ENCODE measurements around the gene WWOX. TPM values are rescaled to one million over a fixed set of nuclear protein-coding genes. Genes with fewer than 3 reads are reported as not detected.

Gene WWOX
- total RNA-seq, 6 experiments from 2014 or later = 13.0 to 24.3 (median 16.5) TPM

DNA sequence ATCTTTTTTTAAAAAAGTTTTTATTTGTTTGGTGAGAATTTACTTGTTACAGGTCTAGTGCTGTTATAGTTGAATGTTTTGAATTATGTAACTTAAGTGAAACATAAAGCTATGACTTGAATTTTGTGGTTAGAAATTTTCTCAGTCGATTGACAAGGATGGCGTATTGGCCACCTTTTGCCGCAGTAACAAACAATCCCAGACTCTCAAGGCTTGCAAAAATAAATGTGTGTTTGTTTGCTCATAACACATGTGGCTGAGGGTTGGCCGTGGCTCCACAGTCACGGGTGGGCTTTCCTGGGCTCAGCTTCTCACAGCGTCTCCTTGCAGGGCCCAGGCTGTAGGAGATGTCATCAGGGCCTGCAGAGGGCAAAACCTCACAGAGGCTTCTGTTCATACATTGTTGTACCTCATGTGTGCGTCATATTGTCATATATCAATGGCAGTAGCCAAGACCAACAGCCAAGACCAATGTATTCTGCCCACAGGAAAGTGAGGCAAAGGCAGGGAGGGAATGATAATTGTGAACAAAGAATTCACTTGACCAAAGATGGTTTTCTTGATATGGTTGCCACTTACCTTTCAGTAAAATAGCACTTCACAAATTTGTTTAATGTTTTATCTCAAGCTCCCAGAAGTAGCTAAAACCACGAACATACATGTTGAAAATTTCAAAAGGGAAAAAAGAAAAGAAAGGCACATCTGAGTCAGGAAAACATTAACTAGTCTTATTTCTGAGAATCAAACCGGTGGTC lies 93.5 kb downstream of the WWOX start:
- no peaks in the 10 kb centered on the region for H3K4me1 ChIP-seq
- 65% methylated on average over 9 of the region's 9 CpGs for WGBS (ENCODE audit: insufficient coverage, low coverage, low lambda C conversion rate, missing lambda C conversion rate)
- ATAC-seq = no peak
- intact Hi-C loops (cut with DNase I) = no loop called here
- no peak for DNase-seq
- no peak overlapping the region for H3K4me3 ChIP-seq
- no peaks in the 10 kb centered on the region for H3K27me3 ChIP-seq
- H3K9me3 ChIP-seq = no peaks in the 10 kb centered on the region
- no peak overlapping the region for H3K27ac ChIP-seq
- H3K36me3 ChIP-seq = no peaks in the 10 kb centered on the region
- TF ChIP-seq POLR2A (IDR thresholded peaks at IDR 0.05) (no peak), CTCF (IDR thresholded peaks at IDR 0.05) (no peak)

GRCh38 chr16:78194948-78195347 lies 95.5 kb downstream of the WWOX start:
- Histone ChIP-seq H3K4me1 (no peaks in the 10 kb centered on the region), H3K27ac (no peak overlapping the region), H3K36me3 (no peaks in the 10 kb centered on the region), H3K9me3 (no peaks in the 10 kb centered on the region), H3K4me3 (no peak overlapping the region), H3K27me3 (no peaks in the 10 kb centered on the region)
- DNase-seq (no peak), ATAC-seq (no peak)
- WGBS (ENCODE audit: insufficient coverage, low coverage, low lambda C conversion rate, missing lambda C conversion rate) = 100% methylated on average over 3 of the region's 3 CpGs
- TF ChIP-seq CTCF (IDR thresholded peaks at IDR 0.05) (no peak), POLR2A (IDR thresholded peaks at IDR 0.05) (no peak)
- intact Hi-C loops (cut with DNase I) = no loop called here

- no peak overlapping the region for H3K27ac ChIP-seq
- ATAC-seq (no peak), DNase-seq (no peak)
- H3K4me3 ChIP-seq = no peak overlapping the region
- intact Hi-C loops (cut with DNase I) = no loop called here
- no peaks in the 10 kb centered on the region for H3K9me3 ChIP-seq
- WGBS (ENCODE audit: insufficient coverage, low coverage, low lambda C conversion rate, missing lambda C conversion rate) = 58% methylated on average over 4 of the region's 4 CpGs
- H3K4me1 ChIP-seq = no peaks in the 10 kb centered on the region
- H3K27me3 ChIP-seq = no peaks in the 10 kb centered on the region
- H3K36me3 ChIP-seq = no peaks in the 10 kb centered on the region
- TF ChIP-seq POLR2A (IDR thresholded peaks at IDR 0.05) (no peak), CTCF (IDR thresholded peaks at IDR 0.05) (no peak)
Measured at GRCh38 chr16:78195797-78196196, 96.3 kb downstream of the WWOX start.

DNA sequence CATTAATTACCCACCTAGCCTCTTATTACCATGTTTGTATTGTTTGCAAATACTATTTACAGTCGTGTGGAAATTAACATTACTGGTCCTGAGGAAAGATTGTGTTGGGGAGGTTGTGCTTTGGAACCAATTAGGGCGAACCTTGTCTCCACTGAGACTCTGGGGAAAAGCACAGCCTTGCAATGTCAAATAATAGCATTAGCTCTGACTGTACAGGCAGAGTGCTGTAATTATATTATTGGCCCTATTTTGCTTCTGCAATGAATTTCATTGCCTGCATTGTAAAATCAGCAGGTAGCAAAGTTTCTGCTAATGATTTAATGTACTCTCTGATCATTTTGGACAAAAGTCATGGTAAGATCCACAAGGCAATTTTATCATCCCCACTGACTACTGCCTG lies 97.0 kb downstream of the WWOX start:
- intact Hi-C loops (cut with DNase I) = no loop called here
- H3K4me1 ChIP-seq = no peaks in the 10 kb centered on the region
- DNase-seq (no peak), ATAC-seq (no peak)
- 55% methylated on average over 2 of the region's 2 CpGs for WGBS (ENCODE audit: insufficient coverage, low coverage, low lambda C conversion rate, missing lambda C conversion rate)
- no peak overlapping the region for H3K4me3 ChIP-seq
- no peaks in the 10 kb centered on the region for H3K27me3 ChIP-seq
- no peaks in the 10 kb centered on the region for H3K36me3 ChIP-seq
- H3K9me3 ChIP-seq = no peaks in the 10 kb centered on the region
- no peak for TF ChIP-seq CTCF (IDR thresholded peaks at IDR 0.05)
- TF ChIP-seq POLR2A (IDR thresholded peaks at IDR 0.05) = no peak
- H3K27ac ChIP-seq = no peak overlapping the region

Measured in right lobe of liver (tissue), 6 donors.